HepG2 (cell line): ENCODE results near the gene CCNQ. TPM values are rescaled to one million over a fixed set of nuclear protein-coding genes. Genes with fewer than 3 reads are reported as not detected.

ENCODE experiments used
- ARNTL ChIP-seq: sonication (generic); formaldehyde crosslinking; IDR thresholded peaks from 2 replicates; pipeline ENCODE4 v1.4.0; 2020; ENCODE audit warnings: mild to moderate bottlenecking, missing genetic modification reagents
- KIAA2018 ChIP-seq: sonication (generic); formaldehyde crosslinking; IDR thresholded peaks from 2 replicates; pipeline ENCODE4 v1.5.0; 2020; ENCODE audit warnings: mild to moderate bottlenecking, missing genetic modification reagents, borderline replicate concordance
- MAFG ChIP-seq: sonication (generic); formaldehyde crosslinking; IDR thresholded peaks from 2 replicates; pipeline ENCODE4 v1.5.1; 2020; ENCODE audit warnings: mild to moderate bottlenecking, missing genetic modification reagents
- MYPOP ChIP-seq: sonication (generic); formaldehyde crosslinking; IDR thresholded peaks from 2 replicates; pipeline ENCODE4 v1.8.1; 2023; ENCODE audit warnings: mild to moderate bottlenecking, moderate library complexity, missing genetic modification reagents
- MZF1 ChIP-seq: sonication (generic); formaldehyde crosslinking; IDR thresholded peaks from 2 replicates; pipeline ENCODE4 v1.8.1; 2023; ENCODE audit warnings: mild to moderate bottlenecking, missing genetic modification reagents, borderline replicate concordance
- NR2F1 ChIP-seq, 2 experiments: fragments of 450-650 bp in 1 of 2; formaldehyde crosslinking in 1 of 2; IDR thresholded peaks; 2 replicates each; pipeline versions ENCODE4 v1.5.0 to v1.6.1; 2016 to 2020; ENCODE audit warnings: mild to moderate bottlenecking in 1 of 2, missing compliant biosample characterization in 1 of 2, missing genetic modification reagents in 1 of 2, moderate library complexity in 1 of 2
- PLSCR1 ChIP-seq: sonication (generic); formaldehyde crosslinking; IDR thresholded peaks from 2 replicates; pipeline ENCODE4 v1.5.0; 2020; ENCODE audit warnings: missing genetic modification reagents, mild to moderate bottlenecking, borderline replicate concordance
- PRDM10 ChIP-seq: sonication (generic); formaldehyde crosslinking; IDR thresholded peaks from 2 replicates; pipeline ENCODE4 v1.4.0; 2020; ENCODE audit warnings: low read depth, missing genetic modification reagents
- ZBTB3 ChIP-seq: sonication (generic); formaldehyde crosslinking; IDR thresholded peaks from 2 replicates; pipeline ENCODE4 v1.4.0; 2020; ENCODE audit warnings: low read depth, mild to moderate bottlenecking, moderate library complexity, missing genetic modification reagents, borderline replicate concordance
- ZFP91 ChIP-seq: sonication (generic); formaldehyde crosslinking; IDR thresholded peaks from 2 replicates; pipeline ENCODE4 v1.9.0; 2022; ENCODE audit warnings: missing genetic modification reagents, mild to moderate bottlenecking, borderline replicate concordance
- ZNF550 ChIP-seq: sonication (generic); formaldehyde crosslinking; IDR thresholded peaks from 2 replicates; pipeline ENCODE4 v1.4.0; 2020; ENCODE audit warnings: mild to moderate bottlenecking, missing genetic modification reagents, borderline replicate concordance
- ZNF709 ChIP-seq: sonication (generic); formaldehyde crosslinking; IDR thresholded peaks from 2 replicates; pipeline ENCODE4 v1.5.0; 2020; ENCODE audit warnings: mild to moderate bottlenecking, missing genetic modification reagents
- ZNF761 ChIP-seq: sonication (generic); formaldehyde crosslinking; conservative IDR thresholded peaks from 2 replicates; pipeline ENCODE4 v1.4.0; 2020; ENCODE audit warnings: mild to moderate bottlenecking, missing genetic modification reagents
- polyA plus RNA-seq, 8 experiments: library from polyadenylated mRNA; depleted of rRNA in 3 of 8; stranded (reverse) in 7 of 8; unstranded in 1 of 8; fragments of >200 nt; fragmentation: Illumina TruSeq in 4 of 8; extraction: Trizol in 4 of 8; gene quantifications; 2 replicates each; pipeline versions ENCODE4 v1.2.1 to v1.2.3, GENCODE V29; 2011 to 2016; ENCODE audit warnings: low read depth in 4 of 8, missing spikeins in 1 of 8, mixed read lengths in 1 of 8; ENCODE audit not compliant: insufficient read depth in 1 of 8
- total RNA-seq, 5 experiments: library from RNA; depleted of rRNA; stranded (reverse); fragments of >200 nt; fragmentation: Illumina TruSeq; extraction: Trizol; gene quantifications; 2 replicates each; pipeline ENCODE4 v1.2.3, GENCODE V29; 2016; ENCODE audit warnings: low read depth in 1 of 5

The CCNQ gene
- total and polyA plus RNA-seq, 2 of the 13 experiments (the other 11 are each of a cell fraction or from before 2014, with no cell fraction given) = 15.0 to 25.5 TPM

GRCh38 chrX:153627675-153628111, 28.8 kb upstream of the CCNQ start (continued):
- 0 out of 2 replicates have a peak, but pooled peaks have one; percentile 58 for TF ChIP-seq PRDM10
- no peak for TF ChIP-seq ZNF550 (CRISPR knock-in tag)
- peak; percentile 65 for TF ChIP-seq ZFP91 (CRISPR knock-in tag)
- TF ChIP-seq ZBTB3 (CRISPR knock-in tag) = no peak
- no peak for TF ChIP-seq MAFG (CRISPR knock-in tag)
- TF ChIP-seq MZF1 (CRISPR knock-in tag) = no peak
- peak; percentile 58; the same call in 1 of the 2 replicates for TF ChIP-seq ZNF761 (CRISPR knock-in tag)
- no peak for TF ChIP-seq KIAA2018
- TF ChIP-seq ARNTL (CRISPR knock-in tag) = no peak
- TF ChIP-seq NR2F1 (CRISPR knock-in tag; IDR thresholded peaks at IDR 0.05) = no peak
- no peak for TF ChIP-seq ZNF709 (CRISPR knock-in tag)
- TF ChIP-seq PLSCR1 (CRISPR knock-in tag) = no peak
- TF ChIP-seq MYPOP (CRISPR knock-in tag) = peak; percentile 72
